ENCODE measurements around the gene CSAD.
"Not testable (repeated sequence)": the region's sequence is repeated elsewhere in the genome, so short reads cannot be mapped to it uniquely, and the experiment has no call there.

CSAD gene

GRCh38 chr12:53217931-53218307 is 37.2 kb upstream of the CSAD start:
- no peak for DNase-seq

- DNase-seq: no peak
These were observed 36.6 kb upstream of the CSAD start for GRCh38 chr12:53217051-53217930.

- DNase-seq: no peak
These were observed 34.8 kb upstream of the CSAD start for GRCh38 chr12:53215497-53215896.

- no peak for DNase-seq
These were observed 34.1 kb upstream of the CSAD start for GRCh38 chr12:53214687-53215455.

- DNase-seq: no peak
These were observed 33.5 kb upstream of the CSAD start for GRCh38 chr12:53214221-53214620.

GRCh38 chr12:53213348-53213747 is 32.6 kb upstream of the CSAD start:
- peak; percentile 87 for DNase-seq

GRCh38 chr12:53212931-53213330 is 32.2 kb upstream of the CSAD start:
- no peak for DNase-seq

- no peak for DNase-seq
These were observed 31.0 kb upstream of the CSAD start for GRCh38 chr12:53211476-53212381.

GRCh38 chr12:53210843-53211242 is 30.1 kb upstream of the CSAD start:
- DNase-seq: no peak

- DNase-seq: no peak
These were observed 28.2 kb upstream of the CSAD start for GRCh38 chr12:53208877-53209463.

- no peak for DNase-seq
These were observed 27.7 kb upstream of the CSAD start for GRCh38 chr12:53208435-53208834.

GRCh38 chr12:53207042-53207441 is 26.3 kb upstream of the CSAD start, which contains the start of gene ITGB7:
TSS of gene ITGB7 (minus strand) at chr12:53207251. CDS start at chr12:53200443, 6,808 bp downstream.
- DNase-seq: peak; percentile 62

- DNase-seq: peak; percentile 55
These were observed 25.2 kb upstream of the CSAD start for GRCh38 chr12:53205747-53206419.

- DNase-seq: no peak
These were observed 23.6 kb upstream of the CSAD start for GRCh38 chr12:53204351-53204750.

- not testable (repeated sequence) for DNase-seq
These were observed 21.6 kb upstream of the CSAD start for GRCh38 chr12:53202316-53202715.

- DNase-seq: no peak
These were observed 20.9 kb upstream of the CSAD start for GRCh38 chr12:53201639-53202038.

GRCh38 chr12:53201177-53201541 is 20.4 kb upstream of the CSAD start:
- no peak for DNase-seq

GRCh38 chr12:53200458-53201176 is 19.9 kb upstream of the CSAD start:
- DNase-seq: no peak

- DNase-seq: no peak
These were observed 19.4 kb upstream of the CSAD start for GRCh38 chr12:53200107-53200457.

GRCh38 chr12:53199700-53200099 is 19.0 kb upstream of the CSAD start:
- DNase-seq: no peak

- DNase-seq: no peak
These were observed 17.9 kb upstream of the CSAD start for GRCh38 chr12:53198486-53199110.

Data from stimulated activated CD4-positive, alpha-beta T cell treated with anti-CD3 and anti-CD28 coated beads, Interleukin-4, amount 100 ng/mL, for 1 hour (primary cell).